T-cell (primary cell): ENCODE data around the gene RPS19. TPM values are rescaled to one million over a fixed set of nuclear protein-coding genes. Genes with fewer than 3 reads are reported as not detected.
A peak's percentile ranks its signal among the peaks of the same experiment; 100 is the strongest.
"Not testable (repeated sequence)": the region's sequence is repeated elsewhere in the genome, so short reads cannot be mapped to it uniquely, and the experiment has no call there.

Experiments used
- ATAC-seq, 4 experiments: fragments of 200-7000 bp in 3 of 4; fragments of 150-1000 bp in 1 of 4; cut with Tn5 transposase; replicated peaks in 1 of 4; 1 replicate in 3 of 4; 2 replicates in 1 of 4; pipeline ENCODE4 v1.10.0; 2021; ENCODE audit warnings: moderate library complexity in 3 of 4, mild to moderate bottlenecking in 2 of 4, moderate number of reproducible peaks in 1 of 4
- CTCF ChIA-PET, 2 donors: fragments of 300-600 bp; sonication (Branson Sonifier 250); formaldehyde crosslinking; loops; one replicate each; lab custom pipeline; 2022; ENCODE audit warnings: antibody characterized with exemption in 2 of 2; lab: Charles Lee
- POLR2A ChIA-PET, 2 donors: fragments of 300-600 bp; sonication (Branson Sonifier 250); formaldehyde crosslinking; loops; one replicate each; lab custom pipeline; 2022; ENCODE audit warnings: antibody characterized with exemption in 2 of 2; lab: Charles Lee
- DNase-seq, 35 experiments: peaks; one replicate each; pipeline versions ENCODE4 v3.0.0 to v3.0.0-alpha.2; 2013 to 2023
- H3K27ac ChIP-seq: one replicate; pipeline ENCODE4 v1.5.1; 2013; ENCODE audit warnings: low read length
- H3K27me3 ChIP-seq, 2 experiments: replicated peaks in 1 of 2; 1 replicate in 1 of 2; 2 replicates in 1 of 2; pipeline versions ENCODE4 v1.6.1 to v1.7.0; 2013; ENCODE audit warnings: low read length in 1 of 2, mixed read lengths in 1 of 2; ENCODE audit not compliant: control insufficient read depth in 2 of 2, insufficient read depth in 2 of 2; ENCODE audit errors: extremely low read depth in 1 of 2
- H3K36me3 ChIP-seq, 2 donors: 1 replicate in 1 of 2; 2 replicates in 1 of 2; pipeline versions ENCODE4 v1.6.1 to v1.7.0; 2013; ENCODE audit warnings: low read length in 1 of 2; ENCODE audit not compliant: control insufficient read depth in 2 of 2, insufficient read depth in 1 of 2; ENCODE audit errors: extremely low read depth in 1 of 2
- H3K4me1 ChIP-seq, 2 experiments: 1 replicate in 1 of 2; 2 replicates in 1 of 2; pipeline versions ENCODE4 v1.6.1 to v1.7.0; 2013; ENCODE audit warnings: low read length in 2 of 2, mixed read lengths in 1 of 2; ENCODE audit not compliant: insufficient read depth in 2 of 2, control insufficient read depth in 1 of 2; ENCODE audit errors: extremely low read depth in 1 of 2
- H3K4me3 ChIP-seq, 2 donors: 1 replicate in 1 of 2; 2 replicates in 1 of 2; pipeline versions ENCODE4 v1.5.1 to v1.7.0; 2013; ENCODE audit warnings: mild to moderate bottlenecking in 2 of 2, low read length in 1 of 2, moderate library complexity in 1 of 2; ENCODE audit not compliant: control insufficient read depth in 1 of 2; ENCODE audit errors: extremely low read depth in 1 of 2
- H3K9me3 ChIP-seq: 2 replicates; pipeline ENCODE4 v1.7.0; 2013
- H3K27ac Mint-ChIP-seq, 2 donors: one replicate each; pipeline ENCODE4 v1.8.0; 2020 to 2021; ENCODE audit warnings: mild to moderate bottlenecking in 2 of 2, mixed read lengths in 2 of 2
- H3K27me3 Mint-ChIP-seq, 2 donors: one replicate each; pipeline ENCODE4 v1.8.0; 2021 to 2022; ENCODE audit warnings: mixed read lengths in 2 of 2
- H3K36me3 Mint-ChIP-seq: one replicate; pipeline ENCODE4 v1.8.0; 2021; ENCODE audit warnings: mixed read lengths
- H3K4me1 Mint-ChIP-seq, 3 donors: one replicate each; pipeline ENCODE4 v1.8.0; 2020 to 2022; ENCODE audit warnings: mixed read lengths in 3 of 3, mild to moderate bottlenecking in 1 of 3
- H3K4me3 Mint-ChIP-seq, 3 donors: one replicate each; pipeline ENCODE4 v1.8.0; 2020 to 2022; ENCODE audit warnings: mild to moderate bottlenecking in 3 of 3, mixed read lengths in 3 of 3, moderate library complexity in 3 of 3
- H3K9me3 Mint-ChIP-seq, 3 donors: one replicate each; pipeline ENCODE4 v1.8.0; 2020 to 2022; ENCODE audit warnings: mixed read lengths in 3 of 3
- WGBS: methylation state at CpG from one replicate; pipeline ENCODE4 v1.1.5; 2013; ENCODE audit warnings: missing lambda C conversion rate; ENCODE audit not compliant: insufficient coverage; 5-methylcytosine and 5-hydroxymethylcytosine counted together
- total RNA-seq, 35 experiments: library from RNA in 6 of 35; stranded (reverse) in 6 of 35; fragments of 120-200 nt in 1 of 35; gene quantifications; one replicate each; pipeline versions ENCODE4 v1.2.1 to v1.2.4 and lab custom pipeline; 2013 to 2026

Gene RPS19
- total RNA-seq, 5 donors from 2014 or later (not counting 1 experiment from before 2014, with no cell fraction given), result 3,043 to 4,286 (median 3,822) TPM

- H3K36me3 ChIP-seq, result peaks cover 21 to 31% of the 10 kb centered on the region in 2 donors
- H3K27ac Mint-ChIP-seq, result peak overlapping the region; percentile 84 to 99
- no peaks in the 10 kb centered on the region for H3K27me3 ChIP-seq
- ChIA-PET POLR2A (interaction anchor here in 1 of 2 donors (0.6 kb wide), 1 partner anchor 8 kb away, joined by 9 read pairs; no protein-coding TSS in a partner anchor), CTCF (interaction anchor here (0.8 to 3.4 kb wide), 5 partner anchors 15 to 74 kb away, joined by 3 to 37 read pairs (median 7); no protein-coding TSS in a partner anchor)
- no peaks in the 10 kb centered on the region for H3K9me3 Mint-ChIP-seq
- no peak overlapping the region for H3K4me3 ChIP-seq
- H3K27me3 Mint-ChIP-seq, result no peaks in the 10 kb centered on the region
- peak overlapping the region; percentile 81 for H3K27ac ChIP-seq
- H3K36me3 Mint-ChIP-seq, result peaks cover 24% of the 10 kb centered on the region
- H3K9me3 ChIP-seq, result no peaks in the 10 kb centered on the region
- H3K4me1 Mint-ChIP-seq, result peaks cover 64 to 90% (median 82%) of the 10 kb centered on the region in 3 donors
- WGBS, result 72% methylated on average over 7 of the region's 12 CpGs
- ATAC-seq, result no peak
- H3K4me1 ChIP-seq, result peaks cover 76 to 100% of the 10 kb centered on the region in 2 experiments
- no peak for DNase-seq
- peak overlapping the region in 1 of 3 donors; percentile 88 for H3K4me3 Mint-ChIP-seq
Observed at GRCh38 chr19:41872384-41872774, 12.3 kb downstream of the RPS19 start.

GRCh38 chr19:41872775-41873647 lies 13.0 kb downstream of the RPS19 start:
- Mint-ChIP-seq H3K4me3 (peak overlapping the region in 2 of 3 donors; percentile 31 to 88), H3K27me3 (no peaks in the 10 kb centered on the region), H3K27ac (peak overlapping the region; percentile 86 to 99), H3K4me1 (peaks cover 65 to 90% (median 85%) of the 10 kb centered on the region in 3 donors), H3K36me3 (peaks cover 20% of the 10 kb centered on the region), H3K9me3 (no peaks in the 10 kb centered on the region)
- no peaks in the 10 kb centered on the region for H3K9me3 ChIP-seq
- POLR2A ChIA-PET, result interaction anchor here (0.8 kb wide), 2 partner anchors 14 to 17 kb away, joined by 3 read pairs; no protein-coding TSS in a partner anchor
- ATAC-seq, result no peak
- 28% methylated on average over 10 of the region's 18 CpGs for WGBS
- peaks cover 19 to 25% of the 10 kb centered on the region in 2 donors for H3K36me3 ChIP-seq
- H3K4me3 ChIP-seq, result no peak overlapping the region
- CTCF ChIA-PET, result interaction anchor here (0.6 to 3.4 kb wide), 7 partner anchors 11 to 73 kb away, joined by 3 to 37 read pairs (median 4); partner anchors contain the start of gene RPS19 (in 1 of the 2)
- H3K27ac ChIP-seq, result peak overlapping the region; percentile 81
- peak in 33 of 35 experiments; percentile 36 to 79 (median 60) for DNase-seq
- no peaks in the 10 kb centered on the region for H3K27me3 ChIP-seq
- peaks cover 80 to 100% of the 10 kb centered on the region in 2 experiments for H3K4me1 ChIP-seq

- Histone ChIP-seq H3K27ac (peak overlapping the region; percentile 93), H3K4me3 (peak overlapping the region in 1 of 2 donors; percentile 13), H3K4me1 (peaks cover 73 to 100% of the 10 kb centered on the region in 2 experiments)
- H3K27me3 ChIP-seq, DNase-seq, H3K27me3 Mint-ChIP-seq, H3K9me3 Mint-ChIP-seq, ATAC-seq, H3K36me3 ChIP-seq, H3K9me3 ChIP-seq, H3K36me3 Mint-ChIP-seq: not testable (repeated sequence)
- ChIA-PET CTCF (interaction anchor here in 1 of 2 donors (0.6 to 3.4 kb wide), 13 partner anchors 8 to 83 kb away, joined by 3 to 37 read pairs (median 5); partner anchors contain the start of genes RABAC1 and RPS19), POLR2A (interaction anchor here (0.6 to 1.9 kb wide), 11 partner anchors 8 to 75 kb away, joined by 3 to 12 read pairs (median 5); partner anchors contain the start of gene RPS19 (in 2 of the 2))
- peak overlapping the region; percentile 65 to 73 (median 66) for H3K4me3 Mint-ChIP-seq
- peak overlapping the region; percentile 98 to 100 for H3K27ac Mint-ChIP-seq
- H3K4me1 Mint-ChIP-seq, result peaks cover 78 to 91% (median 86%) of the 10 kb centered on the region in 3 donors
- WGBS, result 48% methylated on average over 3 of the region's 3 CpGs
Observed at GRCh38 chr19:41875973-41876372, 15.9 kb downstream of the RPS19 start.

GRCh38 chr19:41876847-41877832 lies 17.1 kb downstream of the RPS19 start, which contains the start of gene CD79A:
CD79A (plus strand) TSS chr19:41877279; CDS start chr19:41877305, 26 bp downstream.
- POLR2A ChIA-PET, result interaction anchor here in 1 of 2 donors (1.9 kb wide), 1 partner anchor 9 kb away, joined by 8 read pairs; no protein-coding TSS in a partner anchor
- H3K9me3 ChIP-seq, result no peaks in the 10 kb centered on the region
- CTCF ChIA-PET, result no interaction called here
- no peaks in the 10 kb centered on the region for H3K36me3 Mint-ChIP-seq
- no peak for ATAC-seq
- no peaks in the 10 kb centered on the region for H3K36me3 ChIP-seq
- peak within 1 kb of the TSS; percentile 93 for H3K27ac ChIP-seq
- H3K27ac Mint-ChIP-seq, result peak within 1 kb of the TSS; percentile 98 to 100
- peak within 1 kb of the TSS; percentile 34 to 75 (median 66) for H3K4me3 Mint-ChIP-seq
- peak in 4 of 35 experiments; percentile 16 to 47 (median 43) for DNase-seq
- H3K9me3 Mint-ChIP-seq, result no peaks in the 10 kb centered on the region
- peaks cover 67 to 100% of the 10 kb centered on the region in 2 experiments for H3K4me1 ChIP-seq
- 17% methylated on average over 1 of the region's 9 CpGs for WGBS
- H3K4me1 Mint-ChIP-seq, result peaks cover 74 to 88% (median 81%) of the 10 kb centered on the region in 3 donors
- H3K27me3 ChIP-seq, result no peaks in the 10 kb centered on the region
- no peaks in the 10 kb centered on the region for H3K27me3 Mint-ChIP-seq
- peak within 1 kb of the TSS; percentile 18 to 60 for H3K4me3 ChIP-seq

GRCh38 chr19:41877916-41878905 lies 18.2 kb downstream of the RPS19 start:
- H3K27ac ChIP-seq, result peak overlapping the region; percentile 93
- ATAC-seq (no peak), DNase-seq (peak in 2 of 35 experiments; percentile 15 to 42)
- peaks cover 4% of the 10 kb centered on the region for H3K36me3 Mint-ChIP-seq
- H3K9me3 Mint-ChIP-seq, result no peaks in the 10 kb centered on the region
- H3K4me3 Mint-ChIP-seq, result peak overlapping the region in 2 of 3 donors; percentile 66 to 75
- peak overlapping the region; percentile 18 to 60 for H3K4me3 ChIP-seq
- H3K27me3 Mint-ChIP-seq, result no peaks in the 10 kb centered on the region
- no peaks in the 10 kb centered on the region for H3K9me3 ChIP-seq
- peaks cover 70 to 83% (median 76%) of the 10 kb centered on the region in 3 donors for H3K4me1 Mint-ChIP-seq
- peak overlapping the region; percentile 98 to 100 for H3K27ac Mint-ChIP-seq
- peaks cover 59 to 95% of the 10 kb centered on the region in 2 experiments for H3K4me1 ChIP-seq
- no peaks in the 10 kb centered on the region for H3K27me3 ChIP-seq
- ChIA-PET POLR2A (no interaction called here), CTCF (no interaction called here)
- 71% methylated on average over 10 of the region's 17 CpGs for WGBS
- H3K36me3 ChIP-seq, result no peaks in the 10 kb centered on the region
